Mucosa of stomach (tissue), 1 donor: ENCODE results near the gene HOTAIR.

Experiments
- H3K27me3 ChIP-seq: one replicate; pipeline ENCODE4 v1.7.0; 2013; ENCODE audit warnings: mild to moderate bottlenecking, low read length; ENCODE audit not compliant: control insufficient read depth, insufficient read depth
- H3K36me3 ChIP-seq: one replicate; pipeline ENCODE4 v1.7.0; 2013; ENCODE audit warnings: low read length; ENCODE audit not compliant: control insufficient read depth, insufficient read depth
- H3K4me1 ChIP-seq: one replicate; pipeline ENCODE4 v1.7.0; 2013; ENCODE audit warnings: mild to moderate bottlenecking, low read length; ENCODE audit not compliant: control insufficient read depth, insufficient read depth
- H3K4me3 ChIP-seq: one replicate; pipeline ENCODE4 v1.7.0; 2013; ENCODE audit warnings: low read length
- H3K9ac ChIP-seq: one replicate; pipeline ENCODE4 v1.7.0; 2013; ENCODE audit warnings: mild to moderate bottlenecking, low read length, moderate library complexity
- H3K9me3 ChIP-seq: one replicate; pipeline ENCODE4 v1.7.0; 2013; ENCODE audit warnings: mild to moderate bottlenecking, low read length, moderate library complexity; ENCODE audit not compliant: control insufficient read depth
- donor health status: Pancreatic carcinoma.

The HOTAIR gene

DNA sequence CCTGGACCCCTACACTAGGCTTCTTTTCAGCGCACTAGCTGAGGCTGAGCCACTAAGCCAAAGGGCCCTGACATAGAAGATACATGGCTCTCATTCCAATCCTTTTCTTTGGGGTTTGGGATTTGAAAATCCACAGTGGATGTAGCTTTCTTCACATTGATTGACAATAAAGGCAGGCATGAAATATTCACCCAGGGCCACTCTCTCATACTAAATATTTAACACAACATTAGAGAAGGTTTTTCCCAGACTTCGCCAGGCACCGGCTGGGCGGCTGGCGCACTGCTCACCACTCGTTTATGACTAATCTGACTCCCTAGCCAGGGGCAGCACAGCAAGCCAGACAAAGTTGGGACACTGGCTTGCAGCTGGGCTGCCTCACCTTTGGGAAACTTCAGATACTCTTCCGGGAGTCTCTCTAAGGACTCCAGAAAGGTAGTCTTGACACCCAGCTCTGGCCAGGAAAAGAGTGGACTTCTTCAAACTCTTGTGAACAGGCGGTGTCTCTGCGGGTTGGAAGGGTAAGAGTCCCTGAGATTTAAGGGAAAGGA, 2.5 kb downstream of the HOTAIR start:
- H3K9me3 ChIP-seq = no peaks in the 10 kb centered on the region
- no peaks in the 10 kb centered on the region for H3K36me3 ChIP-seq
- no peak overlapping the region for H3K9ac ChIP-seq
- H3K27me3 ChIP-seq = peaks cover 100% of the 10 kb centered on the region
- peaks cover 15% of the 10 kb centered on the region for H3K4me1 ChIP-seq
- H3K4me3 ChIP-seq = no peak overlapping the region

DNA sequence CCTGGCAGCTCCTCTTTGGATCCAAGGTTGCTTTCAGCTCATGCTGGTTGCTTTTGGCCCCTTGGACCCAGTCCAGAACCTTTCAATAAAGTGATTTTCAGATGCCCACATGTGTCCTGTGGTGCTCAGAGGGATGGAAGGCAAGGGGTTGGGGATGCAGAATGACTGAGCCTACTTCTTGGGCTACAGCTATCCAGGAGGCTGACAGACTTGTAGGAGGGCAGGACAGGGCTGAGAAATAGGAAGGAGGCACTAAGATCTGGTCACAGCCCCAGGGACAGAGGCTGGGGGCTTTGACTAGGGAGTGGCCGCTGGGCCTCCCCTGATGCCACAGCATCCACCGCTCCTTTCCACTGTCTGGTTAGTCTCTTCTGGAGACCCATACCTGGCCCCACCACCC, 3.1 kb downstream of the HOTAIR start:
- no peaks in the 10 kb centered on the region for H3K36me3 ChIP-seq
- H3K4me3 ChIP-seq = no peak overlapping the region
- no peaks in the 10 kb centered on the region for H3K9me3 ChIP-seq
- peaks cover 100% of the 10 kb centered on the region for H3K27me3 ChIP-seq
- peaks cover 15% of the 10 kb centered on the region for H3K4me1 ChIP-seq
- no peak overlapping the region for H3K9ac ChIP-seq

DNA sequence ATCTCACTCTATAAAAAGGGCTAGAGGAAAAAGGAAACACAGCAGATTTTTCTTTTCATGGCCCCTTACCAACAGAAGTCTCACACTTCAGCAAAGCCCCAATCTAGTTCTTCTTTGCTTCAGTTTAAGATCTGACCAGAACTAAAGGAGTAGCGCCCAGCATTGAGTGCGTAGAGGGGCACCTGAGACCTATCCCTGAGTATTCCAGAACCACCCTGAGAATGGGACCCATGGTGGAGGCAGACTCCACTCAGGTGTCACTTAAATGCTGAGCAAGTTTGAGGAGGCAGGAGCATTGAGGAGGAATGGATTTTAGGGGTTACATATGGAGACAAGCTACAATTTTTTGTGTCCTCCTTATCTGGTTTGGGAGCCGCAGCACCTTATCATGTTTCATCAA, 3.6 kb downstream of the HOTAIR start:
- peaks cover 15% of the 10 kb centered on the region for H3K4me1 ChIP-seq
- peaks cover 100% of the 10 kb centered on the region for H3K27me3 ChIP-seq
- no peak overlapping the region for H3K4me3 ChIP-seq
- H3K9me3 ChIP-seq = no peaks in the 10 kb centered on the region
- no peaks in the 10 kb centered on the region for H3K36me3 ChIP-seq
- no peak overlapping the region for H3K9ac ChIP-seq

DNA sequence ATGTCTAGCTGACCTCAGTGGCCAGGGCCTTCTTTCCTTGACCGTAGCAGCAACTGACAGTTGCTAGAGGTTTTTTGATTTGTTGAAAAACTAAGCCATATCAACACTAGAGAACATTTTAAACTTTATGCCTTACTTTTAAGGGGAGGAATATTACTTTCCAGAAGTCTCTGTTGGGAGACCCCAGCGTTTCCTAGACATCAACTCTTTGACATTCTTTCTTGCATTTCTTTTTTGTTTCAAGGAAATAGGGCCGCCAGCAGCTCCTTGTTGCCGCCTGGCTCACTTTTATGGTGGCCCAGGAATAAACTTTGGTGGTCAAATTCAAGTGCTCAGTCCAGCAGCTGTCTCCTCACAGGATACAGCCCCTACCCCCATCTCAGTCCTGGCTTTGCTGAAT, 4.3 kb downstream of the HOTAIR start:
- Histone ChIP-seq H3K27me3 (peaks cover 100% of the 10 kb centered on the region), H3K36me3 (no peaks in the 10 kb centered on the region), H3K9me3 (no peaks in the 10 kb centered on the region), H3K4me1 (peaks cover 12% of the 10 kb centered on the region), H3K9ac (no peak overlapping the region), H3K4me3 (no peak overlapping the region)

DNA sequence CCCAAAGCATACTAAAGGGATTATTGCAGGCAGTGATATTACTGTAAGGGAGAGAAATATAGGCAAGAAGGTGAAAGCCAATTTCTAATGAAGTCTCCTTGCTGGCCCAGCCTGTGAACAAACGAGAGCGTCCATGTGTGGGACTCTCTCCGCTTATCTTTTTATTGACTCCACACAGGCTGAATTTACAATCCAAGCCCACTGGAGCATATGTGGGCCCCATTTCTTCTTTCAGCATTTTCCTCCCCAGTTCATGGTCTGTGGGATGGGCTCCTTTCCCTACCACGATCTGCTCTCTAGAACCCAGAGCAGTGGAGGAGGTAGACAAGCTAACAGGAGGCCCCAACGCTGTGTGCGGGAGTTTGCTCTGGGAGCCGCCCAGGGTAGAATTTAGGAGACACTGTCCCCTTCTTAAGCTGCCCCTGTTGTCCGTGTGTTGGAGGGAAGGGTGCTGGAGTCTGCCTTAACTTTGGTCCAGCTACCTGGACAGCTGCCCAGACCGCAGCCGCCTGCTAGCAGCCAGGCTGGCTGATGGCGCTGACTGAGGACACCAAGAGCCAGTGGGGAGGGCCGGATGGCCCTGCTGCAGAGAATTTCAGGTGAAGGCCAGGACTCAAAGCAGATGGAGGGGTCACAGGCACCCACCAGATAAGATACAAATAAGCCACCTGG, 5.0 kb downstream of the HOTAIR start:
- Histone ChIP-seq H3K27me3 (peaks cover 100% of the 10 kb centered on the region), H3K36me3 (no peaks in the 10 kb centered on the region), H3K4me3 (no peak overlapping the region), H3K9me3 (no peaks in the 10 kb centered on the region), H3K4me1 (peaks cover 7% of the 10 kb centered on the region), H3K9ac (no peak overlapping the region)

DNA sequence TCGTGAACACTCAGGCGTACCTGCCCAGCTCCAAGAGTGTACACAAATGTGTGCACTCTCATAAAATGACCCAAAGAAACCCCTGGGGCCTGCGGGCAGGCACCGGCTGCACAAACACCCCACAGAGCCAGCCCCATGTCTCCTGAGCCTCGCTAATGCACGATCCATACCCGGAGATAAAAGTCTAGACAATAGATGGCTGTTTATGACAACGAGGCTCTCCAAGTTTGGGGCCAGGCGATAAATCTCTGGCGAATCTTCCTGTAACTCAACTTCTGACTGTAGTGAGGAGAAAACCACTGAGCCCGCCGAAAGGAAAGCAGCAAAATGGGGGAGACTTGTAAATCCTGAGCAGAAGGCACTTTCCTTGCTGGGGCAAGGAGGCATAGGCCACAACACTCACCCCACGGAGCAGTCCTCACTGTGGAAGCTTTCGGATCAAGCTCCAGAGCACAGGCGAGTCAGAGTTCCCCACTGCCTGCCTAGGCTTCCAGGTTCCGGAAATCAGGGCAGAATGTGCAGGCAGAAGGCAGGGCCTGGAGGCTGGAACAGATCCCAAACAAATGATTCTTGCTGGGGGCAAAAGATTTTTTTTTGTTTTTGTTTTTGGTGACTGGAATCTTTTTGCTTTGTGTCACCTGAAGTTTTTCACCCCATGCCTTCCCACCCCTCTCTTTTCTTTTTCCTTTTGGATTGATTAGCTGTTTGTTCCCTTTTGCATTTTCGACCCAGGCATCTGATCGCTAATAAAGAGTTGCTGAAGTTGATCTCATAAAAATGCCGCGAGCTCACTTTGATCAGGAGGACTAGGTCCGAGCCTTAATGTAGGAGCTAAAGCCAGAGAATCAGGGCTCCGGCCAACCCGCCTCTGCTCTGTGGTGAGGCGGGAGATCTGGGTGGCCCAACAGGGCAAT, 6.3 kb downstream of the HOTAIR start:
- H3K27me3 ChIP-seq = peaks cover 100% of the 10 kb centered on the region
- no peaks in the 10 kb centered on the region for H3K36me3 ChIP-seq
- no peak overlapping the region for H3K4me3 ChIP-seq
- no peak overlapping the region for H3K9ac ChIP-seq
- H3K4me1 ChIP-seq = no peaks in the 10 kb centered on the region
- no peaks in the 10 kb centered on the region for H3K9me3 ChIP-seq

DNA sequence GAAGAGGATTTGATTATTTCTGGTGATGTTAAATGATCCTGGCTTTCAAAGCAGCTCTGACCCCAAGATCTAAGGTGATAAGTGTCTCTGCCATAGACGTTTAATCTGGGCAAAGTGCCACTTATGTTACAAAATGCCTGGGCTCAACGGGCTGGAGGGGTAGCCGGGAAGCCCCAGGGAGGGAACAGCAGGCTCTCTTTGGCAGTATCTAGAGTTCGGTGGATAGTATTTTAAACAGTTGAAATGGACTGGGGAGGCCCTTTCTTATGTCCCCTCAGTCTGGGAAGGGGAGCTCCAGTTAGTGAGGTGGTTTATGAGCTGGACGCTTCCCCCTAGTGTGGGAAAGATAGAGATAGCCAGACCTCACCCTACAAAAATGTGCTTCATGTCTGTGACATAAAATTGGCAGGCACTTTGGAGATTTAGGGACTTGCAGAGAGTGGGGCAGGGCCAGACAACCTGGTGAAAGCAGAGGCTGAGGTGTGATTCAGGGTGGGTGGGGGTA, 7.3 kb downstream of the HOTAIR start:
- no peaks in the 10 kb centered on the region for H3K4me1 ChIP-seq
- H3K9ac ChIP-seq = no peak overlapping the region
- no peak overlapping the region for H3K4me3 ChIP-seq
- H3K27me3 ChIP-seq = peaks cover 100% of the 10 kb centered on the region
- no peaks in the 10 kb centered on the region for H3K36me3 ChIP-seq
- no peaks in the 10 kb centered on the region for H3K9me3 ChIP-seq

DNA sequence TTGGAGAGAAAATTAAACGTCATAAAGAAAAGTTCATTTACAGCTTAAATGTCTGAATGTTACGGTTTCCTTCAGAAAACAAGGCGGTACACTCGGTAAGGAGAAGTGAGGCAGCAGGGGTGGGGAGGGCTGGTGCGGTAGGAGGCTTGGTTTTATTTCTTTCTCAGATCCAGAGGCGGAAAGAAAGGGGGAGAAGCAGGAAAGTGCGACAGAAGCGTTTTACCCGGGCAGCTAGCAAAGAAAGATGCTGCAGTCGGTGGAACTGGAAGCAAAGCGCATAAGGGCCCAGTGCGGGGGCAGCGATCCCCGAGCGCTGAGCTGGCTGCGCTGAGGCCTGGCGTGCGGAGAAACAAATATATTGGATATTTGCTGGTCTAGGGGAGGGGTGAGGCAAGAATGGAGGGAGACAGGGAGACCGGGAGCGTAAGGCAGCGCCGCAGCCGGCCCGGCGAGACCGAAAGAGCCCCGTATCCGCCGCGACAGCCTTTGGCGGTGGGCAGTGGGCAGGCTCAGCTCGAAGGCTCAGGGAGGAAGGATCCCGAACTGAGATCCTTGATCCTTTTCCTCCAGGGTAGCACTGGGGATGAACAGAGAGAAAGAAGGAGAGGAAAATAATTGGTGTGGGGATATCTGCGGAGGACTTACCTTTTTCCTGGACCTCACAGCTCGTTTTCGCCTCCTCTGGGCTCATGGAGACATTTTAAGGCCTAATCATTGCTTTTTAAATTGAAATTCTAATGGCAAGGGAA, 8.2 kb downstream of the HOTAIR start:
- no peaks in the 10 kb centered on the region for H3K36me3 ChIP-seq
- H3K4me1 ChIP-seq = no peaks in the 10 kb centered on the region
- no peaks in the 10 kb centered on the region for H3K9me3 ChIP-seq
- H3K27me3 ChIP-seq = peaks cover 100% of the 10 kb centered on the region
- H3K9ac ChIP-seq = no peak overlapping the region
- H3K4me3 ChIP-seq = no peak overlapping the region

DNA sequence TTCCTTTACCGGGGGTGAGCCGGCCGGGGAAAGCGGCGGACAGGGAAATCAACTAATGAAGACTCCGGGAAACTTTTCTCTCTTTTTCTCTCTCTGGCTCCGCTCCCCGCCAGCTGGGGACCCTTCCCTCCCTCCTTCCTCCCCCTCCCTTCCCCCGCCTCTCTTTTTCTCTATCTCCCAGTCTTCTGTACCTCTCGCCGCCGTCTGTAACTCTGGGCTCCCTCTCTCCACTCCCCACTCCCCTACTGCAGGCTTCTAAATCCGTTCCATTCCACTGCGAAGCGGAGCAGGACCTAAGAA, 8.7 kb downstream of the HOTAIR start:
- no peak overlapping the region for H3K9ac ChIP-seq
- H3K4me3 ChIP-seq = no peak overlapping the region
- no peaks in the 10 kb centered on the region for H3K9me3 ChIP-seq
- no peaks in the 10 kb centered on the region for H3K4me1 ChIP-seq
- H3K36me3 ChIP-seq = no peaks in the 10 kb centered on the region
- peaks cover 100% of the 10 kb centered on the region for H3K27me3 ChIP-seq

DNA sequence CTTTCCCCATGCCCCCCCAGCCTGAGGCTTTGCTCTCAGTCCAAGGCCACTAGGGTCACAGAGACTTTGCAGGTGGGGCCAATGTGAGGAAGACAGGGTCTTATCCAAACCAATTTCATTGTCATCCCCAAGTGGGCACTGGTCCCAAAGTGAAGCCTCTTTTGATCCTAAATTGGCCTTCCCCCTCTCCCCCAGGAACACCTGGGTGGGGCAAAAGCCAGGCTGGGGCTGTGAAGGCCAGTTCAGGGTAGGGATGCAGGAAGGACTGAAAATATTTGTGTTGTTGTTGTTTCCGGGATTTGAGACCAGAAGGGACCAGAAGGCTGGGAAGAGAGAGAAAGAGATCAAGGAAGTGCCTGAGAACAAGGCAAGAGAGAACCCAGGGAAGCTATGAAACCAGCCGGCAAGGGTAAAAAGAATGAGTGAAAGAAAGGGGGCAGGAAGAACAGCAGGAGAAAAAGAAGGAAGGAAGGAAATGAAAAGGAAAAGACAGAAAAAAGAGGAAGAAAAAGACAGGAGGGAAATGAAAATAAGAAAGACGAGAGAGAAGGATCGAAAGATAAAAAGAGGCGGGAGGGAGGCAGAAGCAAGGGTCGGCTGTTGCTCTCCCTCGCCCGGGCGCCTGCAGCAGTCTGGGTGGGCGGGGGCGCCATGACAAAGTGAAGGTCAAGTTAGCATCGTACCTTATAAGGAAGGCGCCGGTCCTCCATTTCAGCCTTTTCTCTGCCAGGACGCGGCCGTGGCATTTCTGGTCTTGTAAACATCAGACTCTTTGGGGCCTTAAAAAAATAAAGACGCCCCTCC, 9.3 kb downstream of the HOTAIR start:
- Histone ChIP-seq H3K27me3 (peaks cover 100% of the 10 kb centered on the region), H3K4me3 (no peak overlapping the region), H3K9ac (no peak overlapping the region), H3K9me3 (no peaks in the 10 kb centered on the region), H3K36me3 (no peaks in the 10 kb centered on the region), H3K4me1 (no peaks in the 10 kb centered on the region)

DNA sequence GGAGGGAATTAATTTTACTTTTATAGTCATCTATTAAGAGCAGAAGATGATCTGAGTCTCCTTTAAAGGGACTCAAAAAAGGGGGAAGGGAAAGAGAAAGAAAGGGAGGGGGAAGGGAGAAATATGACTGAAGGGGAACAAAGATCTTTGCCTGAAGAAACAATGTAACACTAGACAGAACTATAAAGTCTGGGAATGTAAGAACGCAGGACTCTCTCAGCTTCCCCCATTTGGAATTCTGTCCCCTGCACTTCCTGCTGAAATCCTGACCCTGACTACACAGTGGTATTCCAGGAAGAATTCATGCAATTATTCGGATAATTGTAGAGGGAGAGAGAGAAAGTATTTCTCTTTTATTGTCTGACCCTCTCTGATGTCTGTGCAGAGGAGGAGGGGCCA, 10.4 kb downstream of the HOTAIR start:
- H3K9ac ChIP-seq = no peak overlapping the region
- H3K4me3 ChIP-seq = no peak overlapping the region
- no peaks in the 10 kb centered on the region for H3K4me1 ChIP-seq
- H3K27me3 ChIP-seq = peaks cover 100% of the 10 kb centered on the region
- no peaks in the 10 kb centered on the region for H3K36me3 ChIP-seq
- no peaks in the 10 kb centered on the region for H3K9me3 ChIP-seq
